HG03159 (cell line): ENCODE data around the gene ATP9A.
"Not testable (repeated sequence)": the region's sequence is repeated elsewhere in the genome, so short reads cannot be mapped to it uniquely, and the experiment has no call there.

Experiments
- ATAC-seq: cut with Tn5 transposase; IDR thresholded peaks from one replicate; pipeline ENCODE4 v1.9.1; 2021; ENCODE audit warnings: mild to moderate bottlenecking, moderate library complexity; ENCODE audit not compliant: unreplicated experiment

The ATP9A gene

DNA sequence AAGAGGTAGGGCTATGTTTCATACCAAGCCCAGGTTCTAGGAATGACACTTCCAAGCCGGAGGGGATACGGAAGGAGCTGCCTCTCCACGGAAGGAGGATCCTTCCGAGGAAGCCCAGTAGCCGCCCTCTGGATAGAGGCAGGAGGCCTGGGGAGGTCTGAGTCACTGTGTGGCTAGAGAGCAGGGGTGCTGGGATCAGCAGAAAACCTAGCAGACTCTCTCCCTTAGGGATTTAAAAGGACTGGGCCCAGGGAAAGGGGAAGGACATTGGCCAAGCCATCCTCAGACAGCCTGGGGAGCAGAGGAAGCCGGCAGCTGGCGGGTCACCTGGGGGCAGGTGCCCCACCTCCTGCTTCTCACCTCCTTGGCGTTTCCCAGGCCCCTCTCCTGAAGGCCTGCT is 189.1 kb downstream of the ATP9A start:
- no peak for ATAC-seq

DNA sequence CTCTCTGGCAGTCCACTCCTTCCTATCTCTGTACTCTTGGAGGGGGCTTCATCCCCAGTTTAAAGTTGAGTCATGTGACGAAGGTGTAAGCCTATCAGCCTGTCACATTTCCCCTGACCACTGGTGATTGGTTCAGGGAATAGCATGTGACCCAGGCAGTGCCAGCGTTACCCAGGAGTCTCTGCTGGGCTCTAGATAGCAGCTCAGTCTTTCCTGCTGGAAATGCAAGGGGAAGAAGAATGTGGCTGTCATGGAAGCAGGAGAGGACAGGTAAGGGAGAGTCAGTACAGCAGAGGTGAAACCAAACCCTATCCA is 190.1 kb downstream of the ATP9A start:
- no peak for ATAC-seq

DNA sequence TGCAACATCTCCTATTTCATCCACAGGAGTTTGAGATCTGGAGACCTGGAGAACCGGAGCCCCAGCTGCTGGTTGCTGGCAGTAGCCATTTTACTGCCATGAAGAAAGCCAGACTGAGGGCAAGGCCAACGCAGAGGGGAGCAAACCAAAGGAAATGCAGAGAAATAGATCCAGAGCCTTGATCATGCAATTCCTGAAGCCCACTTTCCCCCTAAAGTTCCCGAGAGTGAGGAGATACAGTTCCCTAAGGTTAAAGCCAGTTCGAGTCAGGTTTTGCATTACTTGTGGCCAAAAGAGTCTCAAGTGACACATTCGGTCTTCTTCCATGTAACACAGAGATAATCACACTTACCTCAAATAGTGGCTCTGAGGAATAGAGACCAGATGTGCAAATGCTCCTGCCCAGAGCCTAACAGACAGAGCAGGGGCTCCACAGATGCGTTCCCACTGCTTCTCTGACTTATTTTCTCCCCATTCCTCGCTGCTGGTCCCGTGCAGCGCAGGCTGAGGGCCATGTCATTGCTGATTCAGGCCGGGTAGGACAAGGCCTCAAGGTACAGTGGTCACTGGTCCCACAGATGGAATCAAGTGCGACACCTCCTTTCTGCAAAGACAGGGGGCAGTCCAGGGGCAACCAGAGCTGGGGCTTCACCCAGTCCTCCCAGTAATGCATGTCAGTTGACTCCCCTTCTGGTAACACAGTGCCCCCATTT is 190.6 kb downstream of the ATP9A start:
- ATAC-seq, result no peak

DNA sequence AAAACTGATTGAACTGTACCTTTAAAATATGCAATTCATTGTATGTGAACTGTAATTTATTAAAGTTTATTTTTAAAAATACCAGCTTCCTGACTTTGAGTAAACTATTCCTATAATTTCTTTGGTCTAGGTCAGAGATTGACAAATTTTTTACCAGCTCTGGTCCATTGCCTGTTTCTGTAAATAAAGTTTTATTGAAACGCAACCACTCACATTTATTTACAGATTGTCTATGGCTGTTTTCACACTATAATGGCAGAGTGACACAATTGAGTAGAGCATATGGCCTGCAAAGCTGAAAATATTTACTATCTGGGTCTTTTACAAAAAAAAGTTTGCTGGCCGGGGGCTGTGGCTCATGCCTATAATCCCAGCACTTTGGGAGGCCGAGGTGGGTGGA is 192.7 kb downstream of the ATP9A start:
- ATAC-seq, result no peak

DNA sequence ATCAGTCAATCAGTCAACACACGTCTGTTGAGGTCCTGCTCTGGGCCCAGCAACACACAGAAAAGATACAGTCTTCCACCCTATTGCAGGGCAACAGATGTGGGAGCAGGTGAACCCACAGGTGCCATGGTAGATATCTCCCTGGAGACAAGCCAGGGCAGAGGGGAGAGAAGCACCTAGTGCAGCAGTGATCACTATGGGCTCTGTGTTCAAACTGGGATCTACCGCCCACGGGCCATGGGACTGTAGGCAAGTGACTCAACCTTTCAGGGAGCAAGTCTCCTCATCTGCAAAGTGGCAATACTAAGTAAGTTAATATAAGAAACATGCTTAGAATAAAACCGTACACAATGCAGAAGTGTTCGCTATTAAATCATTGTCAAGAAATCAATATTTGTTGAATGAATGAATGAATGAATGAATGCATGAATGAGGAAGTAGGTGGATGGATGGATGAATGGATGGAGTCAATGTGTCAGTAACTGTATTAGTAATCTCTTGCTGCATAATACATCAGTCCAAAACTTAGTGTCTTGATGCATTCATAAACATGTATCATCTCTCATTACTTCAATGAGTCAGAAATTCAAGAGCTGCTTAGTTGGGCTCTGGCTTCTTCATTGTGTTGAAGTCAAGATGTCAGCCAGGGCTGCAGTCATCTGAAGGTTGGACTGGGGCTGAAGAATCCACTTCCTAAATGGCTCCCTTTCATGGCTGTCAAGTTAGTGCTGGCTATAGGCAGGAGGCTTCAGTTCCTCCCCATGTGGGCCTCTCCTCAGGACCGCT is 193.7 kb downstream of the ATP9A start:
- no peak for ATAC-seq

DNA sequence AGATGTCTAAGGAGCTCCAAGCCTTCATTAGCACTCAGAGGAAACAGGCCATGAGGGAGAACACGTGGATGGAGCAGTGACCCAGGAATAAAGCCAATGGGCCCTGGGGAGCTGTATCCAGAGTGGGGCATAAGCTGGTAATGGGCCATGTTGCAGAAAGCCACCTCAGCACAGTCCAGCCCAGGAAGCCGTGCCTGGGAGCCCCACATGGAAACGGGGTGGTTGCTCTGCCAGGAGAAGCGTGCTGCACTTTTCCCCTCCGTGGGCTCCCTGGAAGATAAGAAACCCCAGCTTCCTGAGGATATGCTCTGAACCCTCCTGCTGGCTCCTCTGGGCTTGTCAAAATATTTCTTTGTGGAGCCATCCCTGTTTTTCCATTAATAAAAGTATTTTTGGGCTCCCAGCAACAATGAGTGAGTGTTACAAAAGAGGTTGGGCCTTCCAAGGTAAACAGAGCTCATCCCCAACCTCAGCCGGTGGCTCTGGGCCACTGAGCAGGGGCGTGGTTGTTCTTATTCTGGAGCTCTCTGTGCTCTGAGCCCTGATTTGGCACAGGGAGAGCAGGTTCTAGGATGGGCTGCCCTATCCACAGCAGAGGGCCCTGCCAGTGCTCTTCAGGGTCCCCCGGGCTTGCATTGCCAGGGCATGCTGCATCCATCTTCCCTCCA is 194.5 kb downstream of the ATP9A start:
- no peak for ATAC-seq

DNA sequence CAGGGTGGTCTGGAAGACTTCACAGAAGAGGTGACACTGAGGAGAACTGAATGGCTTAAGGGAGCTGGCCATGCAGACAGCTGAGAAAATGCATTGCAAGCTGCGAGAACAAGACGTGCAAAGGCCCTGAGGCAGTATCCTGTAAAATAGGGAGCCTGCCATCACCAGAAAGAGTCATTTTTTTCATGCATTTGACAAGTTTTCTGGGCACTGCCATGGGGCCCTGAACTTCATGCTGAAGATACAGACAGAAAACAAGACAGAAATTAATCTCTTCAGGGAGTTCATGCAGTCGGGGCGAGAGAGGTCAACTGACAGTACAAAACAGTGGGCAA is 196.8 kb downstream of the ATP9A start:
- ATAC-seq, result no peak

DNA sequence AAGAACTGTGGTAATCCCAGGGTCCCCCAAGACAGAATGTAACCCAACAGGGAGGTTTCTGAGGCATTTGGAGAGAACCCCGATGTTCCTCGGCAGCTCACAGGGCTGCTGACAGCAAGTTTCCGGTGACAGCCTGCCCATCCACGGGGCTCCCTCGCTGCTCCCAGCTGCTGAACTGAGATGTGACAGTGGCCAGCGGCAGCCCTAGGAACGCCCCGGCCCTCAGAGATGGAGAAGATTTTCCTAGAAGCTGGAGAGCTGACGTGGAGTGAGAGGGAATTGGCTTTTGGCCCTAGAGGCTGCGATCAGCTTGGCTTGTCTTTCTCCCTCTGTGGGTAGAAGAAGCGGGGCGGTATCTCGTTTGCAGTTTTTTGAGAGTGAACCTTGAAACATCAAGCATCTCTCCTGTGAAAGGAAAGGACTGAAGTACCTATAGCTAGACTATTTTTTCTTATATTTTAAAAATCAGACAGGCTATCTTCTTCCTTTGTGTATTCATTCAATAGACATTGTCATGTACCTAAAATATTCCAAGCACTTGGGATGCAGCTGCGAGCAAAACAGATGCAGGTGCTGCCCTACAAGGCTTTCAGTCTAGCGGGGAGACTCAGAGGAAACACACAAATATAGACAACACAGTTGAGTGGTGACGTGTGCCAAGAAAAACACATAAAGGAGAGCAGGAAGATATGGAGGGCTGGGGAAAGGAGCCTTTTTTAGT is 197.3 kb downstream of the ATP9A start:
- no peak for ATAC-seq

DNA sequence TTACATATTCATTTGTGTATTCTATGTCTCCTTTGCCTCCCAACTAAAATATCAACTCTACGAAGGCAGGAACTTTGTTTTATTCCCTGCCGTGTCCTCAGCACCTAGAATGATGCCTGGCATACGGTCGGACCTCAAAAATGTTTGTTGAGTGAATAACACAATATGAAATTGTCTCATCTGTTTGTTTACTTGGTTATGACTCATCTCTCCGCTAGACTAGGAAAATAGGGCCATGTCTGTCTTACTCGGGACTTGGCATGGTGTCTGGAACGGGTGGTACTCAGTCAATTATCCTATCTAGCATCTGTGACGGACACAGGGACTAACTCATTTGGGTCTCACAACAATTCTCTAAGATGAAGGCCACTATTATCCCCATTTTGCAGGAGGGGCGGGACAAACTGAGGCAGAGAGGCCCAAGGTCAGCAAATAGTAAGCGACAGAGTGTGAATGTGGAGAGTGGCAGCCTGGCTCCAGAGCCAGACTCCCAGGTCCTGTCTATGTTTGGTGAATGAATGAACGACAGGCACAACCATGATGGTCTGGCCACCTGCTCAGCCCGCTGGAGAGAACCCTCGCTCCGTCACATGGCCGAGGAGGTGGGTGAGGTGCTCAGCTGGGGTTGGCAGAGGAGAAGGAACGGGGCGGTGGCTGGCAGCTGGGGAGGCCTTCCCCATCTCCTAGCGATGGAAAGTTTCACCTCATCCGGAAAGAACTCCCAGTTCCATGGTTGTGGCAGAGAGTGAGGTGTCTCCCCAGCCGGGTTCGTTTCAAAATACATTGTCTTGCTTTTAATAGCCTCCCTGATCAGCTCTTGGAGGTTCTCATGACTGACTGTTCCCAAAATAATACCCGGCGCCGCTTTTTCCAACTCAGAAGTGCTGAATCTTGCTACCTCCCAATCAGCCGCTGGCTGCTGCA is 198.1 kb downstream of the ATP9A start:
- ATAC-seq, result no peak

DNA sequence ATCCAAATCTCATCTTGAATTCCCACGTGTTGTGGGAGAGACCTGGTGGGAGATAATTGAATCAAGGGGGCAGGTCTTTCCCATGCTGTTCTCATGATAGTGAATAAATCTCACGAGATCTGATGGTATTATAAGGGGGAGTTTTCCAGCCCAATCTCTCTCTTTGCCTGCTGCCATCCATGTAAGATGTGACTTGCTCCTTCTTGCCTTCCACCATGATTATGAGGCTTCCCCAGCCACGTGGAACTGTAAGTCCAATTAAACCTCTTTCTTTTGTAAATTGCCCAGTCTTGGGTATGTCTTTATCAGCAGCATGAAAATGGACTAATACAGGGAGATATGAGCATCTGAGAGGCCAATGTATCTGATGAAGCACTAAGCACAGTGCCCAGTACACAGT is 199.7 kb downstream of the ATP9A start:
- ATAC-seq, result not testable (repeated sequence)

DNA sequence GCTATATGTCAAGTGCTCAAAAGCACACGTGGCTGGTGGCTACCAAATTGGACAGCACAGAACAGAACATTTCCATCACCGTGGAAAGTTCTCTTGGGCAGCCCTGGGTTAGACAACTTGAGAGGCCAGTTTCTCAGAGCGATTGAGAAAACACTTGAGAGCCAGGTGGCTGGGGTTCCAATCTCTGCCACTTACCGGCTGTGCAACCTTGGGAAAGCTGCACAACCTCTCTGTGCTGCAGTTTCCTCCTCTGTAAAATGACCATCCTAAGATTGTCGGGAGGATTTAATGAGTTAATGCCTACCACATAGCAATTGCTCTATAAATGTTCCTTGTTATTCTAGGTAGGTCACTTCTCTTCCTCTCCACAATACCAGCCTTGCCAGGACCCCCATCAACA is 200.6 kb downstream of the ATP9A start:
- no peak for ATAC-seq

DNA sequence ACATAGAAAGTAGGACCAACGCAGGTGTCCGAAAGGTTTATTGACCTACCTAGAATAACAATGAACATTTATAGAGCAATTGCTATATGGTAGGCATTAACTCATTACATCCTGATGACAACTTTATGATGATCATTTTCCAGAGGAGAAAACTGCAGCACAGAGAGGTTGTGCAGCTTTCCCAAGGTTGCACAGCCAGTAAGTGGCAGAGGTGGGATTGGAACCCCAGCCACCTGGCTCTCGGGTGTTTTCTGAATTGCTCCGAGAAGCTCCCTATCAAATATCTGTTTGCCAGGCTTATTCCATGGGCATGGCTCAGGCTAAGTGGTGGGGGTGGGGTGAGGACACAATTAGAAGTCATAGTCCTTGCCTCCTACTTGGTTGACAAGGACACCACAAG is 201.6 kb downstream of the ATP9A start:
- ATAC-seq, result no peak

DNA sequence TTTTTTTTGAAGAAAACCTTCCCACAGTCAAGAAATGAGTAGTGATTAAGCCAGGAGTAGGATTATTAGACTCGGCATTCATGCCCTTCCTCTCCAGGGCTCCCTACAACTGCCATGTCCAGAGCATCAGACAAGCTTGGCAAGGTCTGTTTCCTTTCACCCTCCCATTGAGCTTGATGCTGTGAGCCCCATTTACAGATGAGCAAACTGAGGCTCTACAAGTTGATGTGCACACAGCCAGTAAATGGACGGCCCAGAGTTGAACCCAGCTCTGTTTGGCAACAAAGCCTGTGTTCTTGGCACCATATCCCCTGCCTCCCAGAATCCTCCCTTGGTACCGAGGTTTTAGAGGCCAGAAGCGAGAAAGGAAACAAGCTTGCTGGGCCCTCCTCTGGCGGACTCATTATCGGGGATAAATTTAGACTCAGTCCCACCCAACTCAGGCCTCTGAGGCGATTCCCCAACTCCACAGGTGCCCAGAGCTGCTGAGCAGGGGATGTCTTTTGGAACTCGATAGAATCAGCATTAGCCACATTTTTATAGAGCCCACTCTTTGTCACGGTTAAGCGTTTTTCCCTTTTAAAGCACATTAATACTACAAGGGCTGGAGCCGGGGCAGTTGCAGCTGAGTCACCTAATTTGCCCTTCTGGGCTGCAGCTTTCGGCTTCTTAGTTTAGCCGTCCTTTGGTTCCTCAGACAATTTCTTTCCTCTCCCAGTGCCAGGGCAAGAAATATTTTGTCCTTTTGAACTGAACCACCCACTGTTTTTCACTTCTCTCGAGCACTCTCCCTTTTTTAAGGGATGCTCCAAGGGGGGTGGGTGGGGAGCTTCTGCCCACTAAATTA is 202.7 kb downstream of the ATP9A start:
- ATAC-seq, result no peak

DNA sequence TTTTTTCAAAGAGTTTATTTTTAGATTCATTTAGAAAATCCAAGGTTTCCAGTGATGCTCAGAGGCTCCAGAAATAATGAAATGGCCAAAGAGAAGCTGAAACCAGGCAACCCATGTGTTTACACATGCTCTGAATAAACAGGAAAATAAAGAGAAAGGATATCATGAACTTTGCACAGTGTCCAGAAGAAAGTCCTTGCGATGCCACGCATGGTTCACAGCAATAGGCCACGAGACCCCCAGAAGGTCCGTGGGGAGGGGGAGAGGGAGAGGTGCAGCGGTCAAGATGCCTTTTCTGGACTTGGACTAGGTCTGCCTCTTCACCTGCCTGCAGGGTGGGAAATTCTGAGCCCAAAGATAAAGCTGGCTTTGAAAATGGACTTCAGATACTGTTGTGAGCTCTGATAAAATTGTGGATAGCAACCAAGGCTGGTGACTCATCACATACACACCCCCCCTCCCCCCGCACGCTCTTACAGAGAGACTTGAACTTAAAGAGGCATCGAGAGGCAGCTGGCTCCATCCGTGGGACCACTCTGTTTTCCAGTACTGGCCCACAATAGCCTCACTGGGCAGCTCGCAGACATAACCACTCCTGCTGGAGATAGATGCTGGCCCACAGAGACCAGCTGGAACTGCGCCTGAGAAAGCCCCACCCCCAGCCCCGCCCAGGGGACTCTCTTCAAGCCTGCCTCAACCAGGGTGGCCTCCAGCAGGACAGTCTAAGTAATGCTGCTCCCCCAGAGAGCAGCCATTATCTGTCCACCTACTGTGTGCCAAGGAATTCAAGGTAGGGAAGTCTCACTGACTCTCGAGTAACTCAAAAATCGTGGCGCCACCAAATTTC is 204.5 kb downstream of the ATP9A start:
- ATAC-seq, result no peak

DNA sequence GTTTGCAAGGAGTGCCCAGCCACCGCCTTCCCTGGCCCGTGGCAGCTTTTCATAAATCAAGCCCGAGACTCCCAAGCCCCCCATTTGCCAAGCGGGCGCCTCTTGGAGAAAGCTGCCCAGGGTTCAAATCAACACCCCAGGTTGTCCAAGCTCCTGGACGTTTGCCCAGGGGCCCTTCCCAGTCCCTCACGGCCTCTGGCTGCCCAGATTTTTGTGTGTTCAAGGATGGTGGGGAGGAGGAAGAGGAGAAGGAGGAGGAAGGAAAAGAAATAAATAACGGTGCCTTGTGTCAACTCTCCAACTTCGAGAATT is 205.1 kb downstream of the ATP9A start:
- no peak for ATAC-seq

DNA sequence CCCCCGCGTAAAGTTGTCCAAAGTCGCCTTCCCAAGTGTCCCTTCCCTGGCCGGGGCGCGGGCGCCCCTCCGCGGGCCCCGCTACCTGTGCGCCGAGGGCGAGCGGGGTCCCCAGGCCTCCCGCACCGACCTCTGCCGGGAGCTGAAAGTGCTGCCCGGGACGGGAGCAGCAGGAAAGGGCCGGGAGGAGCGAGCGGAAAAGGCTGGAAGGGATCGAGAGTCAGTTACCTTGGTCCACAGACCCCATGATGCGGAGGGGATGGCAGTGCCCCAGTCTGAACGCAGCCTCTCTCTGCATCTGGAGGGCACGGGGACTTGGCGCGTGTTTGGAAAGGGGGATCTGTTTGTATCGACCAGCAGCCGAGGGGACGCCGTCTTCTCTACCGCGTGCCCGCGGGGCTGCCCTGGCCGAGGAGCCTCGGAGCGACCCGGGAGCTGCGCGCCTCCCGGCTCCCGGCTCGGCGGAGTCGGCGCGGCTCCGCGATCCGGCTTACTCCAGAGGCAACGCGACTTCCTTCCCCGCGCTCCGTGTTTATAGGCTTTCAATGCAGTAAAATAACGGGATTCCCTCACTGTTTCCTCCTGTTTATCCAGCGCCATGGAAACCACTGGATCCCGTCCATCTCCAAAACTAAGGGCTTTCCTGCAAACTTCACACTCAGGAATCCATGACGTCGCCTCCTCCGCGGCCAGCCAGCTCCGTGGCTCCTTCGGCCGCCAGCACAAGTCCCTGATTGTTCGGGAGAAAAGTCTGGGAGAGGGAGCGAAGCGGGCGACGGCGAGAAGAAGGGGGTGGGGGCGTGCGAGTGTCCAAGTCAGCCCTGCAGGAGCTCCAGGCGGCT is 205.6 kb downstream of the ATP9A start:
- no peak for ATAC-seq

DNA sequence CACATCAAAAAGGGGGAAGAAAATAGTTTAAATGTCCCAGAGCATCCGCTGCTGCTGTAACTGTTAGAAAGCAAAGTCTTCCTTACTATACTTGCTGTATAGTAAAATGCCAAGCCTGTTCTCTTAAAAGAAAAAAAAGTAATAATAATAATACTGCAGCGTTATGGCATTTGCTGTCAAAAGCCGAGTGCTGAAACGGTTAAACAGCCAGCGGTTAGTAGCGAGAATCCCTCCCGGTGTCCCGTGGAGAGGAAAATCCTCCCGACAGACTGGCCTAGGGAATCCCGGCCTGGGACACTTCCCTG is 206.2 kb downstream of the ATP9A start:
- ATAC-seq, result no peak

DNA sequence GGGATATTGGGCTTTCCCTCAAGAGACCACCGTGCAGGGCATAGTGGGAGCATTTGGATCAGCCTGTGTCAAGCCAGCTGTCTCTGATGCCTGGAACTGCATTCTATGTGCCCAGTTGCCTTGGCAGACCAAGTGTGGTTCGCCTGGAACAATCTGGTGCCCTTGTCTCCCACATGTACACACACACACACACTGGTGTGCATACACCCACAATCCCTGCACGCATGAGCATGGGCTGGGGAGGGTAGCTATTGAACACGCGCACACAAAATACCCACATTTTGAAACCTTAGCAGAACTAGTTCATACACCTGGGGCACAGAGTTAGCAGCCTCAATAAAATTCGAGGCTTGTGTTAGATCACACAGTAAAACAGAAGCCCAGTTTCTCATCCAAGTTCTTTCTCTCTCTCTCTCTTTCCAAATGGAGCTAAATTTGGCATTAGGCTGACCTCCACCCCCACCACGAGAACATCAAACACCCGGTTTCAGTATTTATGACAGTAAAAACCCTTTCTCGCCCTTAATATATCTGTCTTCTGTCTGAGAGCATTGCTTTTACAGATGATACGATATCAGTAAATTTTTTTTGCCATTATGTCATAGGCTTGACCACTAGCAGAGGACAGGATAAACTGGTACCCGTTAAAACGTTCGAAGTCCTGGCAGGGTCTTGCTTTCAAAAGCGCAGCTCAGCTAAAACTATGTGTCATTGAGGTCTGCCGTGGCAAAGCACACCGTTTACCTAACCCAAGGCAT is 207.5 kb downstream of the ATP9A start:
- ATAC-seq, result no peak
